Kidney (tissue), 14 donors: Measurements from ENCODE around the gene ABCC11. TPM values are rescaled to one million over a fixed set of nuclear protein-coding genes. Genes with fewer than 3 reads are reported as not detected.
A peak's percentile ranks its signal among the peaks of the same experiment; 100 is the strongest.

Experiments used
- DNase-seq, 5 donors: peaks; one replicate each; pipeline ENCODE4 v3.0.0-alpha.2; 2013 to 2020
- FAIRE-seq: peaks from 2 replicates; lab custom pipeline; 2012; peaks lifted over from hg19 to GRCh38; lab: Jason Lieb, UNC
- H3K27ac ChIP-seq, 2 donors: one replicate each; pipeline ENCODE4 v1.7.0; 2013; ENCODE audit warnings: low read depth in 2 of 2, low read length in 2 of 2, inconsistent platforms in 1 of 2
- H3K27me3 ChIP-seq: one replicate; pipeline ENCODE4 v1.7.1; 2013; ENCODE audit warnings: low read length, inconsistent platforms; ENCODE audit not compliant: control insufficient read depth, insufficient read depth
- H3K36me3 ChIP-seq, 3 donors: one replicate each; pipeline versions ENCODE4 v1.7.0 to v1.7.1; 2013; ENCODE audit warnings: low read length in 3 of 3, control low read depth in 1 of 3, inconsistent platforms in 1 of 3; ENCODE audit not compliant: insufficient read depth in 3 of 3, control insufficient read depth in 2 of 3
- H3K4me1 ChIP-seq, 3 donors: one replicate each; pipeline versions ENCODE4 v1.7.0 to v1.7.1; 2013; ENCODE audit warnings: low read length in 3 of 3, inconsistent platforms in 1 of 3, low read depth in 1 of 3; ENCODE audit not compliant: control insufficient read depth in 2 of 3, insufficient read depth in 2 of 3
- H3K4me3 ChIP-seq, 3 donors: one replicate each; pipeline versions ENCODE4 v1.7.0 to v1.8.1; 2013; ENCODE audit warnings: low read length in 3 of 3, control low read depth in 1 of 3, inconsistent platforms in 1 of 3
- H3K9ac ChIP-seq, 3 donors: one replicate each; pipeline versions ENCODE4 v1.7.0 to v1.7.1; 2013; ENCODE audit warnings: low read length in 3 of 3, control low read depth in 1 of 3, inconsistent platforms in 1 of 3
- H3K9me3 ChIP-seq, 3 donors: one replicate each; pipeline versions ENCODE4 v1.7.0 to v1.7.1; 2013; ENCODE audit warnings: low read length in 3 of 3, control low read depth in 1 of 3, inconsistent platforms in 1 of 3; ENCODE audit not compliant: control insufficient read depth in 2 of 3, insufficient read depth in 1 of 3
- intact Hi-C: fragments of 100-400 bp; cut with DNase I; formaldehyde crosslinking; loops from one replicate; pipeline ENCODE4 v1.11.1; 2022
- polyA plus RNA-seq: library from polyadenylated mRNA; stranded (reverse); fragments of 350-450 nt; fragmentation: Illumina TruSeq; extraction: RNeasy Lipid Tissue Mini Kit (QIAGEN cat#74804); gene quantifications from one replicate; pipeline ENCODE4 v1.2.3, GENCODE V29; 2014; ENCODE audit warnings: low read depth, low replicate concordance; ENCODE audit not compliant: insufficient read depth
- total RNA-seq: library from RNA; stranded (reverse); fragmentation: NEBNext Ultra II Directional; extraction: Animal tissue kit (Norgen Biotek cat#: 25700); gene quantifications from one replicate; pipeline ENCODE4 v1.2.1, GENCODE V29; 2021
- TF ChIP-seq, protein P1 (sequence below): IDR thresholded peaks from 3 replicates; pipeline ENCODE4 v1.5.1; 2012; ENCODE audit warnings: mild to moderate bottlenecking, moderate library complexity, borderline replicate concordance; ENCODE audit not compliant: insufficient read depth; ENCODE audit errors: extremely low read depth
- donor health status: control.
- donor health status: control.
- donor health status: control.
- donor health status: control.
- donor health status: control.
- donor health status: DM: yes; HTN: yes; CAD: no.
- donor health status: Normal renal cell carcinoma (clear cell type).

ABCC11 gene
- total and polyA plus RNA-seq, 2 donors from 2014 or later, result 0.09 TPM; not detected in 1

- H3K9ac ChIP-seq, result no peak overlapping the region
- FAIRE-seq, result no peak
- intact Hi-C loops, result no loop called here
Measured at GRCh38 chr16:48220891-48221290, 26.4 kb downstream of the ABCC11 start.

GRCh38 chr16:48218473-48218872 lies 28.9 kb downstream of the ABCC11 start:
- FAIRE-seq (no peak), DNase-seq (no peak)
- TF ChIP-seq, protein P1, sequence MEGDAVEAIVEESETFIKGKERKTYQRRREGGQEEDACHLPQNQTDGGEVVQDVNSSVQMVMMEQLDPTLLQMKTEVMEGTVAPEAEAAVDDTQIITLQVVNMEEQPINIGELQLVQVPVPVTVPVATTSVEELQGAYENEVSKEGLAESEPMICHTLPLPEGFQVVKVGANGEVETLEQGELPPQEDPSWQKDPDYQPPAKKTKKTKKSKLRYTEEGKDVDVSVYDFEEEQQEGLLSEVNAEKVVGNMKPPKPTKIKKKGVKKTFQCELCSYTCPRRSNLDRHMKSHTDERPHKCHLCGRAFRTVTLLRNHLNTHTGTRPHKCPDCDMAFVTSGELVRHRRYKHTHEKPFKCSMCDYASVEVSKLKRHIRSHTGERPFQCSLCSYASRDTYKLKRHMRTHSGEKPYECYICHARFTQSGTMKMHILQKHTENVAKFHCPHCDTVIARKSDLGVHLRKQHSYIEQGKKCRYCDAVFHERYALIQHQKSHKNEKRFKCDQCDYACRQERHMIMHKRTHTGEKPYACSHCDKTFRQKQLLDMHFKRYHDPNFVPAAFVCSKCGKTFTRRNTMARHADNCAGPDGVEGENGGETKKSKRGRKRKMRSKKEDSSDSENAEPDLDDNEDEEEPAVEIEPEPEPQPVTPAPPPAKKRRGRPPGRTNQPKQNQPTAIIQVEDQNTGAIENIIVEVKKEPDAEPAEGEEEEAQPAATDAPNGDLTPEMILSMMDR, result no peak
- H3K27ac ChIP-seq, result no peak overlapping the region
- H3K9ac ChIP-seq, result no peak overlapping the region
- H3K36me3 ChIP-seq, result no peaks in the 10 kb centered on the region
- no peaks in the 10 kb centered on the region for H3K4me1 ChIP-seq
- no peaks in the 10 kb centered on the region for H3K9me3 ChIP-seq
- no peak overlapping the region for H3K4me3 ChIP-seq
- no peaks in the 10 kb centered on the region for H3K27me3 ChIP-seq
- intact Hi-C loops, result no loop called here

More at GRCh38 chr16:48220891-48221290, 26.4 kb downstream of the ABCC11 start:
- no peak for DNase-seq
- H3K4me1 ChIP-seq, result no peaks in the 10 kb centered on the region
- no peak overlapping the region for H3K27ac ChIP-seq
- H3K9me3 ChIP-seq, result no peaks in the 10 kb centered on the region
- TF ChIP-seq, protein P1, result no peak
- no peaks in the 10 kb centered on the region for H3K36me3 ChIP-seq
- no peak overlapping the region for H3K4me3 ChIP-seq
- no peaks in the 10 kb centered on the region for H3K27me3 ChIP-seq

DNA sequence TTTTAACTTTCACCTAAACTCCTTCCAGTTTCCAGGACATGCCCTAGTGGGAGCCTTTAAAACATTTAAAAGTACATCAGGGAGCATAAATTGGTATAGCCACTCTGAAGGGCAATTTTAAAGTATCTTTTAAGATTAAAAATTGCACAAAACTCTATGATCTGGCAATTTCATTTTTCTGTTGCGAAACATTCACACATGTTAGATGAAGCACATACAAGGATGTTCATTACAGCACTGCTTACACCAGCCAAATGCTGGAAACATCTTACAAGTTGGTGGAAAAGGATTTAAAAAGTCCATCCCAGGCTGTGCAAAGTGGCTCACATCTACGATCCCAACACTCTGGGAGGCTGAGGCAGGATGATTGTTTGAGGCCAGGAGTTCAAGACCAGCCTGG lies 29.6 kb downstream of the ABCC11 start:
- Histone ChIP-seq H3K9ac (no peak overlapping the region), H3K27ac (no peak overlapping the region), H3K4me1 (no peaks in the 10 kb centered on the region), H3K36me3 (no peaks in the 10 kb centered on the region), H3K27me3 (no peaks in the 10 kb centered on the region), H3K4me3 (no peak overlapping the region), H3K9me3 (no peaks in the 10 kb centered on the region)
- intact Hi-C loops, result no loop called here
- TF ChIP-seq, protein P1, result no peak
- FAIRE-seq (no peak), DNase-seq (no peak)

DNA sequence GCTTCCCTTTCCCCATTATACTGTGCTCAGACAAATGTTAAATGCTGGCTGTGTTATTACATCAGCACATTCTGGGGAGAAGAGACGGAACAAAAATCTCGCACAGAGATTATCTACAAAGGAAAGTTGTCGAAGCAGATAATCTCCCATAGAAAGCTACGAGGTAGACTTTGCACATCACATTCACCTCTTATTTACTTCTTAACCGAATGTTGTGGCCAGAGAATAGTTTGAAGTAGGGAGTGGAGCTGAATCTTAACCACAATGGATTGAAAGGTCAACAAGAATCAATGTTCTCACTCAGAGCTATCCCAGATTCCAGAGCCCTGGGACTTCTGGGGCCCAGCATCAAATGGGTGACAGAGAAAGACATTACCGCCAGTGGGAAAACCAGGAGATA lies 31.6 kb downstream of the ABCC11 start:
- no peak overlapping the region for H3K4me3 ChIP-seq
- no peak overlapping the region for H3K27ac ChIP-seq
- H3K27me3 ChIP-seq, result no peaks in the 10 kb centered on the region
- no peaks in the 10 kb centered on the region for H3K4me1 ChIP-seq
- intact Hi-C loops, result no loop called here
- no peaks in the 10 kb centered on the region for H3K36me3 ChIP-seq
- TF ChIP-seq, protein P1, result no peak
- no peaks in the 10 kb centered on the region for H3K9me3 ChIP-seq
- FAIRE-seq, result no peak
- DNase-seq, result peak in 1 of 5 donors; percentile 30
- no peak overlapping the region for H3K9ac ChIP-seq
